K562 (cell line): ENCODE data around the gene SUCO.

Source experiments
- BMI1 ChIP-seq: fragments of 150-350 bp; IDR thresholded peaks from 2 replicates; pipeline ENCODE4 v1.6.1; 2014; ENCODE audit warnings: low read length
- CTCF ChIP-seq, 3 experiments: IDR thresholded peaks in 2 of 3; conservative IDR thresholded peaks in 1 of 3; 2 replicates each; pipeline ENCODE4 v1.5.1; 2011 to 2012; ENCODE audit warnings: low read length in 3 of 3, mild to moderate bottlenecking in 3 of 3, control low read depth in 2 of 3, improper control_type of control experiment in 1 of 3, inconsistent platforms in 1 of 3, low read depth in 1 of 3, mixed read lengths in 1 of 3, moderate library complexity in 1 of 3; ENCODE audit not compliant: insufficient read depth in 2 of 3
- E2F4 ChIP-seq: sonication (generic); formaldehyde crosslinking; IDR thresholded peaks from 2 replicates; pipeline ENCODE4 v1.8.0; 2022; ENCODE audit warnings: mild to moderate bottlenecking, low read depth, missing genetic modification reagents
- FOXA3 ChIP-seq, 2 experiments: fragments of 450-650 bp in 1 of 2; sonication (generic) in 1 of 2; formaldehyde crosslinking; IDR thresholded peaks in 1 of 2; conservative IDR thresholded peaks in 1 of 2; 2 replicates each; pipeline versions ENCODE4 v1.4.0 to v1.8.0; 2020 to 2022; ENCODE audit warnings: mild to moderate bottlenecking in 2 of 2, missing genetic modification reagents in 1 of 2
- TF ChIP-seq, protein P1 (sequence below), 2 experiments: fragments of 450-650 bp; formaldehyde crosslinking in 1 of 2; IDR thresholded peaks; 2 replicates each; pipeline versions ENCODE4 v1.4.0 to v1.6.1; 2014 to 2020; ENCODE audit warnings: mild to moderate bottlenecking in 2 of 2, borderline replicate concordance in 1 of 2, low read depth in 1 of 2
- TF ChIP-seq, protein P2 (sequence below): sonication (generic); formaldehyde crosslinking; IDR thresholded peaks from 2 replicates; pipeline ENCODE4 v1.9.0; 2022; ENCODE audit warnings: mild to moderate bottlenecking, missing genetic modification reagents

- TF ChIP-seq, protein P1, sequence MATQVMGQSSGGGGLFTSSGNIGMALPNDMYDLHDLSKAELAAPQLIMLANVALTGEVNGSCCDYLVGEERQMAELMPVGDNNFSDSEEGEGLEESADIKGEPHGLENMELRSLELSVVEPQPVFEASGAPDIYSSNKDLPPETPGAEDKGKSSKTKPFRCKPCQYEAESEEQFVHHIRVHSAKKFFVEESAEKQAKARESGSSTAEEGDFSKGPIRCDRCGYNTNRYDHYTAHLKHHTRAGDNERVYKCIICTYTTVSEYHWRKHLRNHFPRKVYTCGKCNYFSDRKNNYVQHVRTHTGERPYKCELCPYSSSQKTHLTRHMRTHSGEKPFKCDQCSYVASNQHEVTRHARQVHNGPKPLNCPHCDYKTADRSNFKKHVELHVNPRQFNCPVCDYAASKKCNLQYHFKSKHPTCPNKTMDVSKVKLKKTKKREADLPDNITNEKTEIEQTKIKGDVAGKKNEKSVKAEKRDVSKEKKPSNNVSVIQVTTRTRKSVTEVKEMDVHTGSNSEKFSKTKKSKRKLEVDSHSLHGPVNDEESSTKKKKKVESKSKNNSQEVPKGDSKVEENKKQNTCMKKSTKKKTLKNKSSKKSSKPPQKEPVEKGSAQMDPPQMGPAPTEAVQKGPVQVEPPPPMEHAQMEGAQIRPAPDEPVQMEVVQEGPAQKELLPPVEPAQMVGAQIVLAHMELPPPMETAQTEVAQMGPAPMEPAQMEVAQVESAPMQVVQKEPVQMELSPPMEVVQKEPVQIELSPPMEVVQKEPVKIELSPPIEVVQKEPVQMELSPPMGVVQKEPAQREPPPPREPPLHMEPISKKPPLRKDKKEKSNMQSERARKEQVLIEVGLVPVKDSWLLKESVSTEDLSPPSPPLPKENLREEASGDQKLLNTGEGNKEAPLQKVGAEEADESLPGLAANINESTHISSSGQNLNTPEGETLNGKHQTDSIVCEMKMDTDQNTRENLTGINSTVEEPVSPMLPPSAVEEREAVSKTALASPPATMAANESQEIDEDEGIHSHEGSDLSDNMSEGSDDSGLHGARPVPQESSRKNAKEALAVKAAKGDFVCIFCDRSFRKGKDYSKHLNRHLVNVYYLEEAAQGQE (IDR thresholded peaks at IDR 0.05; ENCODE audit: borderline replicate concordance), result no peak
- TF ChIP-seq, protein P1 (CRISPR knock-in tag; IDR thresholded peaks at IDR 0.05; ENCODE audit: low read depth), result no peak
- TF ChIP-seq, protein P2, sequence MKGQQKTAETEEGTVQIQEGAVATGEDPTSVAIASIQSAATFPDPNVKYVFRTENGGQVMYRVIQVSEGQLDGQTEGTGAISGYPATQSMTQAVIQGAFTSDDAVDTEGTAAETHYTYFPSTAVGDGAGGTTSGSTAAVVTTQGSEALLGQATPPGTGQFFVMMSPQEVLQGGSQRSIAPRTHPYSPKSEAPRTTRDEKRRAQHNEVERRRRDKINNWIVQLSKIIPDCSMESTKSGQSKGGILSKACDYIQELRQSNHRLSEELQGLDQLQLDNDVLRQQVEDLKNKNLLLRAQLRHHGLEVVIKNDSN, result no peak
- TF ChIP-seq CTCF (IDR thresholded peaks at IDR 0.05 in 2 of 3, conservative IDR thresholded peaks at IDR 0.05 in 1 of 3; ENCODE audit: insufficient read depth in 2 of 3, low read depth in 1 of 3, low read length in 3 of 3), result no peak
- no peak for TF ChIP-seq FOXA3 (CRISPR knock-in tag; conservative IDR thresholded peaks at IDR 0.05 in 1 of 2, IDR thresholded peaks at IDR 0.05 in 1 of 2)
- no peak for TF ChIP-seq E2F4 (CRISPR knock-in tag)
- TF ChIP-seq BMI1, result no peak
Measured at GRCh38 chr1:172640111-172640510, 107.2 kb downstream of the SUCO start.
